ENCODE data around the gene BLTP2. TPM values are rescaled to one million over a fixed set of nuclear protein-coding genes. Genes with fewer than 3 reads are reported as not detected.

The BLTP2 gene
- polyA plus RNA-seq, 6 donors from 2014 or later = 15.0 to 57.5 (median 40.8) TPM

DNA sequence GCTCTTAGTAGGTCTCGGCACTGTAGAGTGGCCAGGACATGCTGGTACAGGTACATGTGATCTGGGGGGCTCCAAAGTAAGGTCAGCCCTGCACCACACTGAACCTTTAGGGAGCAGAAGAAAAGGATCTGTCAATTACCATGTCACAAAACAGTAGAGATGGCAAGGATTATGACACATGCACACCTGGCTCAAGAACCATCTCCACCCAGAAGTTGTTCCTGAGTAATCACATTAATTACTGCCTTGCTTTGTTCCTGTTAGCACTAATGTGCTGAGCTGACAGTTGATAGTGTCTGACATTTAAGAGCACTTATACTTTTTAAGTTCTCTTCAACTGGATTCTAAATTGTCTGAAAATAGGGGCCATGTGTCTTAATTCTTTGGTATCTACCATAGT, 9.5 kb downstream of the BLTP2 start:
- ATAC-seq (ENCODE audit: low read depth in 2 of 2) = no peak
- Mint-ChIP-seq H3K27ac (no peak overlapping the region), H3K9me3 (no peaks in the 10 kb centered on the region), H3K4me3 (no peak overlapping the region), H3K4me1 (peaks cover 17 to 20% (median 20%) of the 10 kb centered on the region in 3 donors), H3K36me3 (peaks cover 38 to 65% of the 10 kb centered on the region in 2 donors), H3K27me3 (no peaks in the 10 kb centered on the region)
- no peak for DNase-seq

DNA sequence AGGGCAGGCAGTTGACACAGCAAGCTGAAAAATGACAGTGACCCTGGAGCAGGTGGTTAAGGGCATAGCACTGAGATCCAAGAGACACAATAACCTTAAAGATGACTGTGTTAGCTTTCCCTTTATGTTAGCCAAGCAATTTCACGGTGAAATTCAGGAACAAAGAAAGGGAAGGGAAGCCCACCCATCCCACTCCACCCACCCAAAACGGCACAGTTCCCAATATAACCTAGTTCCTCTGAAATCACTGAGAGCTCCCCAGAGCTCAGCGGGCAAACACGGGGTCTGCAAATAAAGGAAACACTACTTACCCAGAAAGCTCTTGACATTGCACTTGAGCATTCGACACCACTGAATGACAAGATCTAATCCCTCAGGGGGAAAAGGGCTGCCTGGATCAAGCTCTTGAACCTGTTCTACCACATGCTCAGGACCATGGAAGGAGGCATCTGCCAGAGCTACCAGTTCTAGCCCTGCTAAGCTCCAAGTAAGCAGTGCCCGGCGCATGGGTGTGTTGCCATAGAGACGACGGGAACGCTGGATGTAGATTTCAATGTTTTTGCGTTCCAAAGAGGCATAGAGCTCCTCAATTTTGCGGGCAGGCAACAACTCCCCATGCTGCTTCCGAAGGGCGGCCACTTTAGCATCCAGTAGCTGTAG, 10.6 kb downstream of the BLTP2 start:
- Mint-ChIP-seq H3K4me1 (peaks cover 15 to 17% (median 17%) of the 10 kb centered on the region in 3 donors), H3K36me3 (peaks cover 33 to 56% of the 10 kb centered on the region in 2 donors), H3K4me3 (no peak overlapping the region), H3K27ac (no peak overlapping the region), H3K9me3 (no peaks in the 10 kb centered on the region), H3K27me3 (no peaks in the 10 kb centered on the region)
- ATAC-seq (ENCODE audit: low read depth in 2 of 2) = no peak
- DNase-seq = no peak

DNA sequence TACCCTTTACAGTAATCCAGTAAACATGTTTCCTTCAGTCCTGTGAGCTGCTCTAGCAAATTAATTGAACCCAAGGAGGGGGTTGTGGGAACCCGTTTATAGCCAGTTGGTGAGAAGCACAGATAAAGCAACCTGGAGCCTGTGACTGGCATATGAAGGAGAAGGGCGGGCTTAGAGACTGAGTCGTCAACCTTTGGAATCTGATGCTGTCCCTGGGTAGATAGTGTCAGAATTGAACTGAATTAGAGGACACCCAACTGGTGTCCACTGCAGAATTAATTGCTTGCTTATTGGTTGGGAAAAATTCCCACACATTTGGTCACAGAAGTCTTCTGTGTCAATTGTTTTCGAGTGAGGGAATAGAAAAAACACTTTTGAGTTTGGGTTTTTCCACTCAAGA, 18.1 kb downstream of the BLTP2 start:
- Mint-ChIP-seq H3K27me3 (no peaks in the 10 kb centered on the region), H3K4me1 (peaks cover 0 to 13% (median 0%) of the 10 kb centered on the region in 3 donors), H3K36me3 (peaks cover 20 to 48% of the 10 kb centered on the region in 2 donors), H3K27ac (no peak overlapping the region), H3K4me3 (no peak overlapping the region), H3K9me3 (no peaks in the 10 kb centered on the region)
- DNase-seq (no peak), ATAC-seq (ENCODE audit: low read depth in 2 of 2) (no peak)

DNA sequence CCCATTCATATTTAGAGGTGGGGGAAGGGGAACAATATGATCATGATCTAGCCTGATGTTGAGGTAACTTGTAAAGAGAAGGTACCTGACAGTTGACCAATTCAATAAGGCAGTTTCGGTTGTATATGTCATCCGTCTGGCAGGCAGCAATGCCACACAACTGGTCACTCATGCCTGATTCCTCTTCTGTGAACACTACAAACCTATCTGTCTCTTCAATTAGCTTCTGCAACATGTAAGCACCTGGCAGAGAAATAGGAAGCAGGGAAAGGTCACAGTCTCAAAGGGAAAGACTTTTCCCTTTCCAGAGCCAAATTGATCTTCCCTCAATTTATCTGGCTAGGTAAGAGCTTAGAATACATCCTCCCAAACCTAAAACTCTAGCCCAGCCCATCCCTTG, 20.8 kb downstream of the BLTP2 start:
- ATAC-seq (ENCODE audit: low read depth in 2 of 2) (no peak), DNase-seq (no peak)
- H3K27me3 Mint-ChIP-seq = no peaks in the 10 kb centered on the region
- H3K4me1 Mint-ChIP-seq = peaks cover 0 to 13% (median 0%) of the 10 kb centered on the region in 3 donors
- peaks cover 15 to 48% of the 10 kb centered on the region in 2 donors for H3K36me3 Mint-ChIP-seq
- H3K9me3 Mint-ChIP-seq = no peaks in the 10 kb centered on the region
- H3K4me3 Mint-ChIP-seq = no peak overlapping the region
- no peak overlapping the region for H3K27ac Mint-ChIP-seq

GRCh38 chr17:28623696-28624095, 21.3 kb downstream of the BLTP2 start:
- H3K27me3 Mint-ChIP-seq = no peaks in the 10 kb centered on the region
- ATAC-seq (ENCODE audit: low read depth in 2 of 2) (no peak), DNase-seq (no peak)
- no peak overlapping the region for H3K4me3 Mint-ChIP-seq
- H3K9me3 Mint-ChIP-seq = no peaks in the 10 kb centered on the region
- H3K36me3 Mint-ChIP-seq = peaks cover 18 to 52% of the 10 kb centered on the region in 2 donors
- no peak overlapping the region for H3K27ac Mint-ChIP-seq
- peaks cover 0 to 13% (median 0%) of the 10 kb centered on the region in 3 donors for H3K4me1 Mint-ChIP-seq

DNA sequence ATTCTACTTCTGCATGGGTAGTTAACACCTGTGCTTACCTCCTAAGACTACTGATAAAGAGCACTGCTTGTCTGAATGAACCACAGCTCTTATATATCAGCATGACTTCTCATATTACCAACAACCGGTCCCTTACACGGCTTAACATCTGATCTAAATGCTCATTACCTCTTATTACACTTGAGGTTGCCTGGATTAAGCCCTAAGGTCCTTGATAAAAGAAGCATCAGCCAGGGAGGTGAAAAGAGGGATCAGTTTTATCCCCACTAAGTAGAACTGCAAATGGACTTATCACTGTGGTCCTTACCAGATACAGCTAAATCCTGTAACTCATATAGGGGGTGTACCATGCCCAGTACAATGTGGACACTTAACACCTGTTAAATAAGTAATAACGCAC, 22.8 kb downstream of the BLTP2 start:
- H3K27ac Mint-ChIP-seq = no peak overlapping the region
- peaks cover 0 to 8% (median 0%) of the 10 kb centered on the region in 3 donors for H3K4me1 Mint-ChIP-seq
- H3K27me3 Mint-ChIP-seq = no peaks in the 10 kb centered on the region
- H3K4me3 Mint-ChIP-seq = no peak overlapping the region
- no peaks in the 10 kb centered on the region for H3K9me3 Mint-ChIP-seq
- DNase-seq = no peak
- ATAC-seq (ENCODE audit: low read depth in 2 of 2) = no peak
- peaks cover 25 to 42% of the 10 kb centered on the region in 2 donors for H3K36me3 Mint-ChIP-seq

- Mint-ChIP-seq H3K27me3 (no peaks in the 10 kb centered on the region), H3K9me3 (peaks cover 0 to 2% (median 0%) of the 10 kb centered on the region in 7 donors), H3K4me1 (peaks cover 6 to 15% (median 14%) of the 10 kb centered on the region in 3 donors), H3K27ac (peak overlapping the region in 2 of 6 donors; percentile 21 to 38), H3K36me3 (peaks cover 38 to 40% of the 10 kb centered on the region in 2 donors), H3K4me3 (no peak overlapping the region)
- ATAC-seq (ENCODE audit: low read depth in 2 of 2) (no peak), DNase-seq (no peak)
Measured at GRCh38 chr17:28620010-28620409, 24.9 kb downstream of the BLTP2 start.

- DNase-seq (no peak), ATAC-seq (ENCODE audit: low read depth in 2 of 2) (no peak)
- Mint-ChIP-seq H3K4me1 (peaks cover 13 to 29% (median 25%) of the 10 kb centered on the region in 3 donors), H3K4me3 (no peak overlapping the region), H3K9me3 (peaks cover 0 to 2% (median 0%) of the 10 kb centered on the region in 7 donors), H3K27ac (peak overlapping the region in 1 of 6 donors; percentile 76), H3K27me3 (no peaks in the 10 kb centered on the region), H3K36me3 (peaks cover 32 to 42% of the 10 kb centered on the region in 2 donors)
Measured at GRCh38 chr17:28618464-28618863, 26.5 kb downstream of the BLTP2 start.

- Mint-ChIP-seq H3K4me3 (no peak overlapping the region), H3K4me1 (peaks cover 23 to 43% (median 39%) of the 10 kb centered on the region in 3 donors), H3K36me3 (peaks cover 23 to 29% of the 10 kb centered on the region in 2 donors), H3K27me3 (no peaks in the 10 kb centered on the region), H3K27ac (peak overlapping the region in 4 of 6 donors; percentile 24 to 79 (median 68)), H3K9me3 (peaks cover 0 to 2% (median 0%) of the 10 kb centered on the region in 7 donors)
- no peak for DNase-seq
- no peak for ATAC-seq (ENCODE audit: low read depth in 2 of 2)
Measured at GRCh38 chr17:28616281-28616680, 28.7 kb downstream of the BLTP2 start.

DNA sequence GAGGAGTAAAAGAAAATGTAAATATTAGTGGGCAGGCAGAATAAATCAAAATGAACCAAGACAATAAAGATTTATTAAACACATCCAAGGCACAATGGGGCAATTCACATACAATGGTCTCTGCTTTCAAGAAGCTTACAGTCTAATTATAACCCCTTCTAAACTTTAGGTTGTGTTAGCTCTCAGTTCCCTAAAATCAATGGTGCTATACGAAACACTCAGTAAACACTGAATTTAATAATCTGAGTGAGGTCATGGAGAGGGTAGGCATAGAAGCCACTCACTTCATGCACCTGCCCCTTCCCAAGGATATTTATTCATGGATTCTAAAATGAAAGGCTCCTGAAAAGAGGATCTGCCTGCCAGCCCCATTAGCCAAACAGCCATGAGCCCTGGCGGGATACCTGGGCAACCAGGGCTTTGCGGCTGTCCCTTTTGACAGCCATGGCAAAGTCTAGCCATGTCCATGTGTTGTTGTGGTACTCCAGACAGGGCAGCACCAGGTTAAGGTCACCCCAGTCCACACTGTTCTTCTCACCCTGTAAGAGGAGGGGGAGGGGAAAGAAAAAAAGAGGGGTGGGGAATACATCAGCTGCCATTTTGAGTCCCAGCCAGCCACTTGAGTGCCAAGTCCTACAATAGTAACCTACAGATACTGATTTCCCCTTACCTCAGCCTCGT, 29.6 kb downstream of the BLTP2 start:
- ATAC-seq (ENCODE audit: low read depth in 2 of 2) (peak; percentile 69 to 73), DNase-seq (no peak)
- H3K9me3 Mint-ChIP-seq = peaks cover 0 to 2% (median 0%) of the 10 kb centered on the region in 7 donors
- peaks cover 23 to 43% (median 39%) of the 10 kb centered on the region in 3 donors for H3K4me1 Mint-ChIP-seq
- H3K36me3 Mint-ChIP-seq = peaks cover 23 to 29% of the 10 kb centered on the region in 2 donors
- H3K27ac Mint-ChIP-seq = peak overlapping the region in 2 of 6 donors; percentile 15 to 78
- no peak overlapping the region for H3K4me3 Mint-ChIP-seq
- H3K27me3 Mint-ChIP-seq = no peaks in the 10 kb centered on the region

- DNase-seq (no peak), ATAC-seq (ENCODE audit: low read depth in 2 of 2) (no peak)
- H3K4me1 Mint-ChIP-seq = peaks cover 23 to 43% (median 39%) of the 10 kb centered on the region in 3 donors
- H3K27ac Mint-ChIP-seq = peak within 1 kb of the TSS in 4 of 6 donors; percentile 32 to 73 (median 58)
- H3K9me3 Mint-ChIP-seq = peaks cover 0 to 2% (median 0%) of the 10 kb centered on the region in 7 donors
- H3K4me3 Mint-ChIP-seq = peak within 1 kb of the TSS in 2 of 8 donors; percentile 32 to 72
- H3K27me3 Mint-ChIP-seq = no peaks in the 10 kb centered on the region
- peaks cover 18 to 25% of the 10 kb centered on the region in 2 donors for H3K36me3 Mint-ChIP-seq
Measured at GRCh38 chr17:28613931-28614381, 31.0 kb downstream of the BLTP2 start, which contains the start of gene RSKR. RSKR (minus strand) TSS chr17:28614185; CDS start chr17:28614161, 24 bp downstream.

GRCh38 chr17:28612936-28613872, 31.8 kb downstream of the BLTP2 start:
- H3K27me3 Mint-ChIP-seq = no peaks in the 10 kb centered on the region
- H3K4me1 Mint-ChIP-seq = peaks cover 23 to 43% (median 39%) of the 10 kb centered on the region in 3 donors
- peak overlapping the region in 2 of 6 donors; percentile 32 to 51 for H3K27ac Mint-ChIP-seq
- peaks cover 14 to 20% of the 10 kb centered on the region in 2 donors for H3K36me3 Mint-ChIP-seq
- ATAC-seq (ENCODE audit: low read depth in 2 of 2) = peak; percentile 37 to 56
- H3K4me3 Mint-ChIP-seq = peak overlapping the region in 1 of 8 donors; percentile 72
- H3K9me3 Mint-ChIP-seq = peaks cover 0 to 2% (median 0%) of the 10 kb centered on the region in 7 donors
- peak; percentile 40 for DNase-seq
